Right lobe of liver (tissue), 6 donors: ENCODE data around the gene SKIC8. TPM values are rescaled to one million over a fixed set of nuclear protein-coding genes. Genes with fewer than 3 reads are reported as not detected.
A peak's percentile ranks its signal among the peaks of the same experiment; 100 is the strongest.

Experiments
- ATAC-seq, 4 donors: fragments of 200-7000 bp; cut with Tn5 transposase; one replicate each; pipeline ENCODE4 v1.9.1; 2020; ENCODE audit warnings: mild to moderate bottlenecking in 4 of 4, moderate library complexity in 4 of 4
- DNase-seq, 3 donors: peaks; one replicate each; pipeline ENCODE4 v3.0.0-alpha.2; 2020
- H3K27ac ChIP-seq, 3 donors: fragments of 200-600 bp; one replicate each; pipeline ENCODE4 v1.8.0; 2022
- H3K27me3 ChIP-seq, 2 donors: fragments of 200-600 bp; one replicate each; pipeline ENCODE4 v1.8.0; 2022
- H3K36me3 ChIP-seq, 4 donors: fragments of 200-600 bp; sonication (generic) in 1 of 4; one replicate each; pipeline versions ENCODE4 v1.5.1 to v1.8.0; 2017 to 2022; ENCODE audit warnings: control low read depth in 1 of 4
- H3K4me1 ChIP-seq, 4 donors: fragments of 200-600 bp; sonication (generic) in 1 of 4; one replicate each; pipeline versions ENCODE4 v1.5.1 to v1.8.0; 2017 to 2022; ENCODE audit warnings: control low read depth in 1 of 4
- H3K4me3 ChIP-seq, 3 donors: fragments of 200-600 bp; one replicate each; pipeline ENCODE4 v1.8.0; 2022
- H3K9me3 ChIP-seq, 4 donors: fragments of 200-600 bp; sonication (generic) in 1 of 4; one replicate each; pipeline versions ENCODE4 v1.5.1 to v1.8.0; 2017 to 2022; ENCODE audit warnings: control low read depth in 1 of 4
- POLR2A ChIP-seq: fragments of 450-650 bp; IDR thresholded peaks from one replicate; pipeline ENCODE4 v1.6.1; 2017; ENCODE audit warnings: antibody characterized with exemption, mild to moderate bottlenecking
- WGBS: methylation state at CpG from one replicate; pipeline ENCODE4 v1.1.6; 2018; ENCODE audit warnings: low coverage, low lambda C conversion rate; ENCODE audit not compliant: insufficient coverage; ENCODE audit errors: missing lambda C conversion rate; 5-methylcytosine and 5-hydroxymethylcytosine counted together
- intact Hi-C, 2 donors: fragments of 100-400 bp; cut with DNase I; formaldehyde crosslinking; loops; one replicate each; pipeline versions ENCODE4 v1.11.2 to v1.14.1; 2022
- total RNA-seq, 6 experiments: library from RNA; depleted of rRNA in 2 of 6; stranded (reverse); fragments of >200 nt in 2 of 6; fragmentation: NEBNext Ultra II Directional in 3 of 6; extraction: Animal tissue kit (Norgen Biotek cat#: 25700) in 3 of 6; gene quantifications; one replicate each; pipeline versions ENCODE4 v1.1.0 to v1.2.4, GENCODE V29; 2016 to 2023
- TF ChIP-seq, protein P1 (sequence below), 4 donors: fragments of 200-600 bp in 3 of 4; fragments of 450-650 bp in 1 of 4; IDR thresholded peaks; one replicate each; pipeline versions ENCODE4 v1.5.1 to v1.8.0; 2016 to 2022; ENCODE audit warnings: antibody characterized with exemption in 4 of 4, mild to moderate bottlenecking in 2 of 4
- donor health status: DM: no; HTN: yes; CAD: no.
- donor health status: DM: no; HTN: no; CAD: no.
- donor health status: DM: no; HTN: no; CAD: no.
- donor health status: DM: no; HTN: yes; CAD: no.
- donor health status: DM: no; HTN: yes; CAD: no.

The SKIC8 gene
- total RNA-seq, 6 experiments from 2014 or later = 21.7 to 30.3 (median 23.0) TPM

DNA sequence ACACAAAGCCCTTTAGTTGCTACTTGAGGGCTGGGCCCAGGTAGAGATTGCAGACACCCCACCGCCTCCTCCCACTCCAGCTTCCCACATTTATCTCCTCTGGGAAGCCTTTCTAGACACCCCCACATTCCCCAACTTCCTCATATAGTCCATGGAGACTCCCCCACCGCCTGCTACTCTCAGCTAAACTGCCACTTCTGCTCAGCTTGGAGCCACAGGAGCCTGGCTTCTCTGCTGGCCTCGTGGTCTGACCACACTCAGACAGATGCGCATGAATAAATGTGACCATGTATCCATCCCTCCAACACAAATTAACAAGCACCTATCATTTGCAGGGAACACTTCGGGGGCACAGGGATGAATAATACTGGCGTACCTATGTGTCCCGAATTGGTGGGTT is 54.5 kb downstream of the SKIC8 start:
- intact Hi-C loops = loop anchor here in 1 of 2 donors (5.0 kb wide), 2 partner anchors 48 to 118 kb away; no protein-coding TSS in a partner anchor
- ATAC-seq = no peak
- TF ChIP-seq, protein P1, sequence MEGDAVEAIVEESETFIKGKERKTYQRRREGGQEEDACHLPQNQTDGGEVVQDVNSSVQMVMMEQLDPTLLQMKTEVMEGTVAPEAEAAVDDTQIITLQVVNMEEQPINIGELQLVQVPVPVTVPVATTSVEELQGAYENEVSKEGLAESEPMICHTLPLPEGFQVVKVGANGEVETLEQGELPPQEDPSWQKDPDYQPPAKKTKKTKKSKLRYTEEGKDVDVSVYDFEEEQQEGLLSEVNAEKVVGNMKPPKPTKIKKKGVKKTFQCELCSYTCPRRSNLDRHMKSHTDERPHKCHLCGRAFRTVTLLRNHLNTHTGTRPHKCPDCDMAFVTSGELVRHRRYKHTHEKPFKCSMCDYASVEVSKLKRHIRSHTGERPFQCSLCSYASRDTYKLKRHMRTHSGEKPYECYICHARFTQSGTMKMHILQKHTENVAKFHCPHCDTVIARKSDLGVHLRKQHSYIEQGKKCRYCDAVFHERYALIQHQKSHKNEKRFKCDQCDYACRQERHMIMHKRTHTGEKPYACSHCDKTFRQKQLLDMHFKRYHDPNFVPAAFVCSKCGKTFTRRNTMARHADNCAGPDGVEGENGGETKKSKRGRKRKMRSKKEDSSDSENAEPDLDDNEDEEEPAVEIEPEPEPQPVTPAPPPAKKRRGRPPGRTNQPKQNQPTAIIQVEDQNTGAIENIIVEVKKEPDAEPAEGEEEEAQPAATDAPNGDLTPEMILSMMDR (IDR thresholded peaks at IDR 0.05) = no peak
- no peak for TF ChIP-seq POLR2A

DNA sequence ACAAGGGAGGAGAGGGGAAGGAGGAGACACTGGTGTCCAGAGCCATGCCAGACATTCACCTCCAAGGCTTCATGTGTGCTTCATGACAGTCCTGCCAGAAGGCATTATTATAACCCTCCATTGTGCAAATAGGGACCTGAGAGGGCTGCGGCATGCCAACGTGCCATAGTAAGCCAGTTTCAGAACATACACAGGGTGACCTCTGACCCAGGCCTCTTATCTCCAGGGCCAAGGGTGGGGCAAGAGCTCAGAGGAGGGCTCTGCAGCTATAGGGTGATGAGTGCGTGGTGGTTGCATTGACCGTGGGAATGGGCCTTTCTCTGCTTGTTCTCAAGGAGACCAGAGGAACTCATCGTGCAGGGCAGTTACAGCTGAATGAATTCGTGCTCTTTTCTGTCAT is 55.3 kb downstream of the SKIC8 start:
- intact Hi-C loops = loop anchor here in 1 of 2 donors (5.0 kb wide), 2 partner anchors 47 to 117 kb away; no protein-coding TSS in a partner anchor
- Histone ChIP-seq H3K27ac (no peak overlapping the region), H3K9me3 (no peaks in the 10 kb centered on the region), H3K4me1 (no peaks in the 10 kb centered on the region), H3K27me3 (no peaks in the 10 kb centered on the region), H3K36me3 (no peaks in the 10 kb centered on the region), H3K4me3 (no peak overlapping the region)
- WGBS = 42% methylated on average over 2 of the region's 6 CpGs
- no peak for ATAC-seq
- TF ChIP-seq, protein P1 (IDR thresholded peaks at IDR 0.05) = no peak
- TF ChIP-seq POLR2A = no peak
- peak in 1 of 3 donors; percentile 37 for DNase-seq

More for the DNA sequence above, 54.5 kb downstream of the SKIC8 start:
- Histone ChIP-seq H3K27me3 (no peaks in the 10 kb centered on the region), H3K4me3 (no peak overlapping the region), H3K36me3 (no peaks in the 10 kb centered on the region), H3K4me1 (no peaks in the 10 kb centered on the region), H3K9me3 (no peaks in the 10 kb centered on the region), H3K27ac (no peak overlapping the region)
- no peak for DNase-seq
- 61% methylated on average over 6 of the region's 7 CpGs for WGBS

- Histone ChIP-seq H3K4me3 (no peak overlapping the region), H3K27ac (no peak overlapping the region), H3K36me3 (no peaks in the 10 kb centered on the region), H3K27me3 (no peaks in the 10 kb centered on the region), H3K4me1 (no peaks in the 10 kb centered on the region), H3K9me3 (no peaks in the 10 kb centered on the region)
- DNase-seq (peak; percentile 38 to 64 (median 58)), ATAC-seq (peak in 3 of 4 donors; percentile 25 to 45 (median 33))
- WGBS = 62% methylated on average over 2 of the region's 6 CpGs
- no peak for TF ChIP-seq POLR2A
- TF ChIP-seq, protein P1 (IDR thresholded peaks at IDR 0.05) = no peak
- intact Hi-C loops = loop anchor here in 1 of 2 donors (5.0 kb wide), 2 partner anchors 46 to 116 kb away; no protein-coding TSS in a partner anchor
Measured at GRCh38 chr15:78243491-78243941, 55.9 kb downstream of the SKIC8 start.

- DNase-seq = peak in 1 of 3 donors; percentile 23
Measured at GRCh38 chr15:78243058-78243457, 56.4 kb downstream of the SKIC8 start.

More at GRCh38 chr15:78243058-78243457, 56.4 kb downstream of the SKIC8 start:
- no peak for ATAC-seq
- WGBS = 18% methylated on average over 1 of the region's 6 CpGs
- Histone ChIP-seq H3K27me3 (no peaks in the 10 kb centered on the region), H3K4me3 (no peak overlapping the region), H3K4me1 (no peaks in the 10 kb centered on the region), H3K9me3 (no peaks in the 10 kb centered on the region), H3K36me3 (no peaks in the 10 kb centered on the region), H3K27ac (no peak overlapping the region)
- no peak for TF ChIP-seq POLR2A
- TF ChIP-seq, protein P1 (IDR thresholded peaks at IDR 0.05) = no peak
- intact Hi-C loops = loop anchor here in 1 of 2 donors (5.0 kb wide), 2 partner anchors 46 to 116 kb away; no protein-coding TSS in a partner anchor
